GM06990 (cell line): Measurements from ENCODE around the gene DUSP2.

Experiments used
- DNase-seq: peaks from one replicate; pipeline ENCODE4 v3.0.0-alpha.2; 2011; ENCODE audit not compliant: insufficient read length; ENCODE audit errors: extremely low read depth
- H3K27me3 ChIP-seq: replicated peaks from 2 replicates; pipeline ENCODE4 v1.6.0; 2011; ENCODE audit warnings: low read length; ENCODE audit not compliant: control insufficient read depth, insufficient read depth
- H3K36me3 ChIP-seq: 2 replicates; pipeline ENCODE4 v1.5.1; 2011; ENCODE audit warnings: low read length; ENCODE audit not compliant: control insufficient read depth, insufficient read depth
- H3K4me3 ChIP-seq: replicated peaks from 2 replicates; pipeline ENCODE4 v1.5.1; 2011; ENCODE audit warnings: low read depth, mild to moderate bottlenecking, control low read depth, low read length
- TF ChIP-seq, protein P1 (sequence below): IDR thresholded peaks from 2 replicates; pipeline ENCODE4 v1.5.1; 2011; ENCODE audit warnings: low read length, control low read depth, mild to moderate bottlenecking, inconsistent platforms; ENCODE audit not compliant: insufficient read depth, poor library complexity, severe bottlenecking

The DUSP2 gene

DNA sequence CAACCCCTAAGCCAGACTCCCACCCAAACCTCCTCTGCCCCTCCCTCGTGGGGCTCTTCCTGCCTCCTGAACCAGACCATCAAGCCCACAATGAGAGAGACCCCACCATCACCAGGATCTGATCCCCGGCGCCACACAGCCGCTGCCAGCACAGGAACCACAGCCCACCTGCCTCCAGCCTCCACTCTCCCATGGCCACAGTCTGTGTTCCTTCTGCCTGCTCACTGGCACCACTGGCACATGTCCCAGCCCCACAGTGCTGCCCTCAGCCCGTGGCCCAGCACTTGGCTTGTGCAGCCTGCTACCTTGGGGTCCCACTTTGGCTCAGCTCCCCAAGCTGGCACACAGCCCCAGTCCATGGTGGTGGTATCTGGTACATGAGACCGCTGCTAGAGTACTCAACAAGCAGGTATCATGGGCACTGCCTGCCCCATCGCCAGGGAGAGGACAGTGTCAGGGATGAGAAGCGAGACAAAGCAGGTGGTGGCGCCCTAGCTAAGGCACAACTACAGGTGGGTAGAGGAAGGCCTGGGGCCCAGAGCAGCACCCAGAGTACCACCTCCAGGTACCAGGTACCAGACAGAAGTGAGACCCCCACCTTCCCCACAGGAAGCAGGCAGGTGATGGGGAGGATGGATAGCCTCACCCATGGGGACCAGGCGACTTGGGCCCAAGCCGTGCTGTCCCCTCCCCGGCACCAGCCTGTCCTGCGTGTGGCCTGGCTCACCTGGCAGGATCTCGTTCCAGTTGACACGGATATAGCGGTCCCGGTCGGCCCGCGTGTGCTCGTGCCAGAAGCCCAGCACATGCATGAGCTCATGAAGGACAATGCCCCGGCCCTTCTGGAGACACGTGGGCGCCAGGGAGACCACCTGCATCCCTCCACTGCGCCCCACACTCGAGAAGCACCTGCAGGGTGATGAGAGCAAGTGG is 13.2 kb downstream of the DUSP2 start:
- Histone ChIP-seq H3K36me3 (no peaks in the 10 kb centered on the region), H3K4me3 (no peak overlapping the region), H3K27me3 (no peaks in the 10 kb centered on the region)
- TF ChIP-seq, protein P1, sequence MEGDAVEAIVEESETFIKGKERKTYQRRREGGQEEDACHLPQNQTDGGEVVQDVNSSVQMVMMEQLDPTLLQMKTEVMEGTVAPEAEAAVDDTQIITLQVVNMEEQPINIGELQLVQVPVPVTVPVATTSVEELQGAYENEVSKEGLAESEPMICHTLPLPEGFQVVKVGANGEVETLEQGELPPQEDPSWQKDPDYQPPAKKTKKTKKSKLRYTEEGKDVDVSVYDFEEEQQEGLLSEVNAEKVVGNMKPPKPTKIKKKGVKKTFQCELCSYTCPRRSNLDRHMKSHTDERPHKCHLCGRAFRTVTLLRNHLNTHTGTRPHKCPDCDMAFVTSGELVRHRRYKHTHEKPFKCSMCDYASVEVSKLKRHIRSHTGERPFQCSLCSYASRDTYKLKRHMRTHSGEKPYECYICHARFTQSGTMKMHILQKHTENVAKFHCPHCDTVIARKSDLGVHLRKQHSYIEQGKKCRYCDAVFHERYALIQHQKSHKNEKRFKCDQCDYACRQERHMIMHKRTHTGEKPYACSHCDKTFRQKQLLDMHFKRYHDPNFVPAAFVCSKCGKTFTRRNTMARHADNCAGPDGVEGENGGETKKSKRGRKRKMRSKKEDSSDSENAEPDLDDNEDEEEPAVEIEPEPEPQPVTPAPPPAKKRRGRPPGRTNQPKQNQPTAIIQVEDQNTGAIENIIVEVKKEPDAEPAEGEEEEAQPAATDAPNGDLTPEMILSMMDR: no peak
- no peak for DNase-seq

DNA sequence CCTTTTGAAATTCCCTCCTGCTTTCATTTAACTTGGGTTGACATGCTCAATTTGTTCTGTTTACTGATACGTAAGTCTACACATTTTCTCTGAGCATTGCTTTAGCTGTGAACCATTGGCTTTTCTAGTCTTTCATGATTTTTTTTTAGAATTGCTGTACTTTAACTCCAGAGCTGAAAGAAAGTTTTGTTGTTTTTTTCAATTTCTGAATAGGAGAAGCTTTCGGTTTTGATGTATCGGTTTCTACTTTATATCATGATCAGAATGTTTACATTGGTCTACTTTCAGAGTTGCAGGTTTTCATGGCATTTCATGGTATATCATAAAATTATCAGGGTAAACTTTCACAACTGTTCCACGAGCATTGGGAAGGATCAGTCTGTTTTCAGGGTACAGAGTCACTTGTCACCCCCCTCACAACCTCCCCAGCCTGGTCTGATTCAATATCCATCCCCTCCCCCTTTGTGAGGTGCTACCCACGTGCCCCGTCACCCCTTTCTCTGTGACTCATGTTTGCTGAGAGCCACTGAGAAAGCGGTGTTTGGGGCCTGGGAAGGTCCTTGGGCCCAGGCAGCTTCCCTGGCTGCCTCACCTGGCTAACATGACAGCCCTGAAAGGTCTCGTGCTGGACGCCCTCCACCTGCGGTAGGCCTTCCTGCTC is 14.0 kb downstream of the DUSP2 start:
- no peak for DNase-seq
- H3K27me3 ChIP-seq: no peaks in the 10 kb centered on the region
- TF ChIP-seq, protein P1: no peak
- no peaks in the 10 kb centered on the region for H3K36me3 ChIP-seq
- H3K4me3 ChIP-seq: no peak overlapping the region

DNA sequence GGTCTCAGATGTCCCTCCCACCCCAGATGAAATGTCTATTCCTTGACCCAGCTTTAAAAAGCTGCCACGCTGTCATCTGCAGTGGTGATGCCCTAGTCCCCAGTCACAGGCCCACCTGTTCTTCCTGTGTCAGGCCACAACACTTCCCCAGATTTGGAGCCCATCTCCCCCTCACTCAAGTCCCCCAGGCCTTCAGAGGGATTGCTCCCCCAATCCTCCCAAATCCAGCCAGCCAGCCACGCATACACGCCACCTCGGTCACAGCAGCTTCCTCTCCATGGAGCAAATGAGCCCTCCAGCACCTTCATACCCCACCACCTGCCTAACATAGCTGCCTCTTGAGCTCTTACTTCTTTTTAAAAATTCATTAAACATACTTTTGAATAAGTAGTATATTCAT is 14.8 kb downstream of the DUSP2 start:
- H3K36me3 ChIP-seq: no peaks in the 10 kb centered on the region
- H3K27me3 ChIP-seq: no peaks in the 10 kb centered on the region
- no peak overlapping the region for H3K4me3 ChIP-seq
- DNase-seq: no peak
- TF ChIP-seq, protein P1: no peak

DNA sequence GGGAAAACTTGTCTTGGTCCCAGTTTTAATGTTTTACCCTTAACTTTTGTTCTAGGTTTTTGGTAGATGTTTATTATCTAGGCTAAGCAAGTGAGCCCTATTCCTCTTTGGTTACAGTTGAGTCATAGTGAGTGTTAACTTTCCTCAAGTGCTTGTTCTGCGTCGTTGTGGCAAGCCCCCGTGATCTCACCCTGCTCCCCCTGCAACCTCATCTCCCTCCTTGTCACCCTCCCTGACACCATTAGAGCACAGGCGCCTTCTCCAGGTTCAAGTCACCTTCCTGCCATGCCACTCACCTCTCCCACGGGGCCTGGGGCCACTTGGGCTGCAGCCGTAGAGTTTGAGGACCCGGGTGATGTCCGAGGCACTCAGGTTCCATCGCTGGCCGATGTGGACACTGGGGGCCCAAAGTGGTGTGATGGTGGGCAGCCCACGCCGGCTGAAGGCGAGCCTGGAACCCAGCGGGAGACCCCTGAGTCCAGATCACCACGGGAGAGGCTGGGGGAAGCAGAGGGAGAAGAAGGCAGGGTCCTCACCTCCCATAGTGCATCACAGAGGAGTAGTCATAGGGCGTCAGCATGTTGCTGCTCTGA is 15.6 kb downstream of the DUSP2 start:
- TF ChIP-seq, protein P1: no peak
- no peak for DNase-seq
- H3K4me3 ChIP-seq: no peak overlapping the region
- no peaks in the 10 kb centered on the region for H3K27me3 ChIP-seq
- H3K36me3 ChIP-seq: no peaks in the 10 kb centered on the region

DNA sequence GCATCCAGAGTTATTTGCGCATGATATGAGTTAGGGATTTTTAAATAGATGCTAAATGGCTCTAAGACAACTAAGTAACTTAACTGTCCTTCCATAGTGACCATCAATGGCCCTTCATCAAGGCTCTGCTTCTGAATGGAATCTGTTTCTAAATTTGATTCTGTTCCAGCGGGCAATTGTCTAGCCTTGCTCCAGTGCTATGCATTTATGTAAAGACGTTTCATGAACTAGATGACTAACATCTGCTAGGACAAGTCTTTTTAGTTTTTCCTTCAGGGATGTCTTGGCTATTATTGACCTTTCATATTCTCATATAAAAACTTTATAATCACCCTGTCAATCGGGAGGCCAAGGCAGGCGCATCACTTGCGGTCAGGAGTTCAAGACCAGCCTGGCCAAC is 16.8 kb downstream of the DUSP2 start:
- H3K4me3 ChIP-seq: no peak overlapping the region
- TF ChIP-seq, protein P1: no peak
- no peak for DNase-seq

More for the DNA sequence above, 16.8 kb downstream of the DUSP2 start:
- Histone ChIP-seq H3K36me3 (no peaks in the 10 kb centered on the region), H3K27me3 (no peaks in the 10 kb centered on the region; the same call in 1 of the 2 replicates)
